Activated T-cell treated with anti-CD3 and anti-CD28 coated beads, Interleukin-2, amount 50 U/mL, for 72 hours (primary cell): ENCODE measurements around the gene ASIC1. TPM values are rescaled to one million over a fixed set of nuclear protein-coding genes. Genes with fewer than 3 reads are reported as not detected.

Experiments used
- ATAC-seq, 2 donors: fragments of 150-1000 bp; cut with Tn5 transposase; replicated peaks in 1 of 2; 2 replicates each; pipeline ENCODE4 v1.10.0; 2021; ENCODE audit warnings: moderate library complexity in 2 of 2, mild to moderate bottlenecking in 1 of 2
- DNase-seq, 2 donors: peaks; one replicate each; pipeline ENCODE4 v3.0.0; 2021 to 2022; ENCODE audit warnings: mixed read lengths in 1 of 2
- H3K27ac Mint-ChIP-seq: one replicate; pipeline ENCODE4 v1.8.0; 2022; ENCODE audit warnings: mild to moderate bottlenecking, moderate library complexity, mixed read lengths
- H3K27me3 Mint-ChIP-seq: one replicate; pipeline ENCODE4 v1.8.0; 2022; ENCODE audit warnings: low read depth, mixed read lengths
- H3K36me3 Mint-ChIP-seq, 2 donors: one replicate each; pipeline ENCODE4 v1.8.0; 2022; ENCODE audit warnings: mixed read lengths in 2 of 2, mild to moderate bottlenecking in 1 of 2; ENCODE audit not compliant: insufficient read depth in 2 of 2
- H3K4me1 Mint-ChIP-seq: one replicate; pipeline ENCODE4 v1.8.0; 2022; ENCODE audit warnings: low read depth, mixed read lengths
- H3K4me3 Mint-ChIP-seq, 2 donors: one replicate each; pipeline ENCODE4 v1.8.0; 2022; ENCODE audit warnings: mild to moderate bottlenecking in 2 of 2, mixed read lengths in 2 of 2, moderate library complexity in 2 of 2
- H3K9me3 Mint-ChIP-seq, 2 donors: one replicate each; pipeline ENCODE4 v1.8.0; 2022; ENCODE audit warnings: mixed read lengths in 2 of 2
- total RNA-seq, 2 donors: library from RNA; stranded (reverse); gene quantifications; one replicate each; pipeline ENCODE4 v1.2.3, GENCODE V29; 2022

ASIC1 gene
- total RNA-seq, 2 donors from 2014 or later = 5.8 to 12.4 TPM

DNA sequence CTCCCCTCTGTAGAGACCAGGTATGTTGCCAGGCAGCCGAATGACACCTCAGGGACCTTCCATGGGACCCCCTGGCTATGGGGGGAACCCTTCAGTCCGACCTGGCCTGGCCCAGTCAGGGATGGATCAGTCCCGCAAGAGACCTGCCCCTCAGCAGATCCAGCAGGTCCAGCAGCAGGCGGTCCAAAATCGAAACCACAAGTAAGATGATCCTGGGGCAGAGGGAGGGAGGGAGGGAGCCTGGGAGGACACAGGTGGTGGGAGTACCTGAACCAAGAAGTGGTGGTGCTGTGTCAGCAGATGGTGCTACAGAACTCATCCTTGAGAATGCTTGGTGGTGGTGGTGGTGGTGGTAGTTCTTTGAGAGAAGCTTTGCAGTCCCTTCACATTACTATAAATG is 28.8 kb downstream of the ASIC1 start:
- Mint-ChIP-seq H3K36me3 (peaks cover 3 to 13% of the 10 kb centered on the region in 2 donors), H3K9me3 (no peaks in the 10 kb centered on the region), H3K27ac (peak overlapping the region; percentile 93), H3K4me3 (peak overlapping the region; percentile 92 to 93), H3K27me3 (no peaks in the 10 kb centered on the region), H3K4me1 (peaks cover 56% of the 10 kb centered on the region)
- DNase-seq (no peak), ATAC-seq (no peak)

DNA sequence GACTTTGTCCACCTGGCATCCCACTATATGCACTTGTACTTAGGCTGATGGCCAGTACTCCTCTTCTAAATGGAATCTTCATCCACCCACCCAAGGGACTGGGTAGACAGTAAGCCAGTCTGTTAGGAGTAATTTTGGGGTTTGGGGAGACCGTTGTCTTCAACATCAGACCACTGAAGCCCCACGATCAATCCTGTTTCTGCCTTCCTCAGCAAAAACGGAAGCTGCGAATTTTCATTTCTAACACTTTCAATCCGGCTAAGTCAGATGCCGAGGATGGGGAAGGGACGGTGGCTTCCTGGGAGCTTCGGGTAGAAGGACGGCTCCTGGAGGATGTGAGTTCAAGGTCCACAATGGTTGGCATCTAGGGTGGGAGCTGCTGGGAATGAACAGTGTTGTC is 29.8 kb downstream of the ASIC1 start:
- H3K9me3 Mint-ChIP-seq = no peaks in the 10 kb centered on the region
- ATAC-seq (no peak), DNase-seq (no peak)
- H3K4me1 Mint-ChIP-seq = peaks cover 55% of the 10 kb centered on the region
- peaks cover 6 to 15% of the 10 kb centered on the region in 2 donors for H3K36me3 Mint-ChIP-seq
- H3K4me3 Mint-ChIP-seq = peak overlapping the region in 1 of 2 donors; percentile 78
- H3K27me3 Mint-ChIP-seq = no peaks in the 10 kb centered on the region
- peak overlapping the region; percentile 96 for H3K27ac Mint-ChIP-seq

DNA sequence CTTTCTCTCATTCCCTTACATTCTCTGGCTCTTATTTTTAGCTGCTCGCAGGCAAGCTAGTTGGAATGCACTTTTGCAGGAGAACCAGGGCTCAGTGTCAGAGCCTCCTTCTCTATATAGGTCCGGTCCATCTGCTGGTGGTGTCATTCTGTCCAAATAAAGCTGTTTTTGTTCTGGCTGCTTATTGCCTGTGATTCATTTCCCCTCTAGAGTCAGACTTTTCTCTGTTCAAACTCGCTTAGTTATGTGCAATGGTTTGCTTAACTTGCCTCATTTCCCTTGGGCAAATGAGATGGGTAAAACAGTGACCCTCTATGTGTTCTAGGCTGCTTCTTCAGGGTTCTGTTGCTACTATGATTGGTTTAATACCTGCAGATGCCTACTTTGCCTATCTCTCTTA is 30.6 kb downstream of the ASIC1 start:
- H3K36me3 Mint-ChIP-seq = peaks cover 6 to 15% of the 10 kb centered on the region in 2 donors
- no peaks in the 10 kb centered on the region for H3K27me3 Mint-ChIP-seq
- peaks cover 48% of the 10 kb centered on the region for H3K4me1 Mint-ChIP-seq
- peak overlapping the region; percentile 96 for H3K27ac Mint-ChIP-seq
- no peaks in the 10 kb centered on the region for H3K9me3 Mint-ChIP-seq
- peak overlapping the region; percentile 41 to 78 for H3K4me3 Mint-ChIP-seq
- no peak for DNase-seq
- peak; percentile 3 to 18 for ATAC-seq

DNA sequence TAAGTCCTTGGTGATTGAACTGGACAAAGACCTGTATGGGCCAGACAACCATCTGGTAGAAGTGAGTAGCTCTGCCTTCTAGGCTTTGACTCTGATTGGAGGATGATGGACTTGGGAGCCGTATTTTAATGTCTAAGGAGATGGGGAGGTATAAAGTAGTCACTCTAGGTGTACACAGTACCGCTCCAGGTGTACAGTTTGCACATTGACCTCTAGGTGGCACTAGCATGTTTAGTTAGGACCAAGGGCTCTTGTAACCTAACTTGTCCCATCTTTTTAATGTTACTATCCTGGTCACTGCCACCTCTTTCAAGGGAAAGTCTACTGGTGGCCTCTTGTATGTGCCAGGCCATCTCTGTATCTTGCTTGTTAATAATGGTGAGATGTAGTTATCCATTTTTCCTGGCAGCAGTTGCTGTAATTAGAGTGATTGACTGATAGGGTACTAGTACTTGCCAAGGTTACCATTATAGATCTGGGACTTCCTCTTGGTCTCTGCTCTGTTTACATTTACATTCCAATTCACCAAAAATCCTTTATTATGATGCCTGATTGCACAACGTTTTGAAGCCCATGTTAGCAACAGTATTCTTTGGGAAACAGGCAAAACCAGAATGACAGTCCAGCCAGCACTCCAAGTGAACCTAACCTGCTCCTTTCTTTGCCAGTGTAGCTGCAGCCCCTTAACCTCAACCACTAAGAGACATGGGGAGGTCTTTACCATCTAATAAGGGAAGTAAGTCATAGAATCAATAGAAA is 31.4 kb downstream of the ASIC1 start:
- ATAC-seq (peak; percentile 33 to 37), DNase-seq (peak; percentile 63 to 66)
- Mint-ChIP-seq H3K9me3 (no peaks in the 10 kb centered on the region), H3K4me1 (peaks cover 42% of the 10 kb centered on the region), H3K27me3 (no peaks in the 10 kb centered on the region), H3K27ac (peak overlapping the region; percentile 96), H3K36me3 (peaks cover 6 to 15% of the 10 kb centered on the region in 2 donors), H3K4me3 (peak overlapping the region; percentile 41 to 78)

DNA sequence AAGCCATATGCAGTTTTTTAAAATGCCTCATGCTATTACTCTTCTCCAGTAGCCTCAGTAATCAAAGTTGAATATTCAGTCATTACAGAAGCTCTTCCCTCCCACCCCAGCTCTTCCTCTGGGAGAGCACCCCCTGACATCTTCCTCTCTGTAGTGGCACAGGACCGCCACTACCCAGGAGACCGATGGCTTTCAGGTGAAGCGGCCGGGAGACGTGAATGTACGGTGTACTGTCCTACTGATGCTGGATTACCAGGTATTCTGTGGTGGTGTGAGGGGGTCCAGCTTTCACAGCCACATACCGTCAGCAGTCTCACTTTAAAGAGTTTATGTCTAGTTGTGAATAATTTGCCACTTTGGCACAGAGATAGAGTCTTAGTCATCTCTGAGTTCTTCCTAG is 32.3 kb downstream of the ASIC1 start:
- Mint-ChIP-seq H3K4me1 (peaks cover 39% of the 10 kb centered on the region), H3K9me3 (no peaks in the 10 kb centered on the region), H3K27ac (no peak overlapping the region), H3K36me3 (peaks cover 6 to 16% of the 10 kb centered on the region in 2 donors), H3K4me3 (no peak overlapping the region), H3K27me3 (no peaks in the 10 kb centered on the region)
- no peak for ATAC-seq
- DNase-seq = no peak

DNA sequence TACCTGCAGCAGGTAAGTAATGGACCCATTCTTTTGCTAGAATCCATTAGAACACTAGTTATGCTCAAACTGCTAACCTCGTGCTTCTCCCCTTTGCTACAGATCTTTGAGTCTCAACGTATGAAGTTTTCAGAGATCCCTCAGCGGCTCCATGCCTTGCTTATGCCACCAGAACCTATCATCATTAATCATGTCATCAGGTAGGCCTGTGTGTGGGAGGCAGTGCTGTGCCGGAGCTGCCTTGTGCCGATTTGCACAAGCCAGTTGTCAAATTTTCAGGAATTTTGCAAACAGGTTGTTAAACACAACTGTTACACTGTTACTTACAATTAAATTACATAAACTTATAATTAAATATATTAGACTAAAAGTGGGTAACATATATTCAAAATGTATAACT is 33.0 kb downstream of the ASIC1 start:
- Mint-ChIP-seq H3K27ac (no peak overlapping the region), H3K4me3 (no peak overlapping the region), H3K27me3 (no peaks in the 10 kb centered on the region), H3K9me3 (no peaks in the 10 kb centered on the region), H3K4me1 (peaks cover 37% of the 10 kb centered on the region), H3K36me3 (peaks cover 6 to 17% of the 10 kb centered on the region in 2 donors)
- DNase-seq (no peak), ATAC-seq (no peak)

DNA sequence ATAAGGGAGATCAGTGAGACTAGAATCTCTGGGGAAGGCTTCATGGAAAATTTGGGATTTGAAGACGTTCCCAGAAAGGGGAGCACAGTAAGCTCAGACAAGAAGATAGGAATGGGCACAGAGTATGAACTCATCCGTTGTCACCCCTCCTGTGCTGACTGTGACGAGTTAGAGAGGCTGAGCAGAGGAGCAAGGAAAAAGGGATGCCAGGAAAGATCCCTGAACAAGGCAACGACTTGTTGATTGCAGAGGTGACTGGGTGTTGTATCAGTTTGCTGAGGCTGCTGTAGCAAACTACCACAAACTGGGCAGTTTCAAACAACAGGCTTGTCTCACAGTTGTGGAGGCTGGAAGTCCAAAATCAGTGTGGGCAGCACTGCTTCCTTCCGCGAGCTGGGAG is 40.6 kb downstream of the ASIC1 start:
- Mint-ChIP-seq H3K27ac (no peak overlapping the region), H3K9me3 (no peaks in the 10 kb centered on the region), H3K4me3 (no peak overlapping the region), H3K36me3 (peaks cover 15 to 33% of the 10 kb centered on the region in 2 donors), H3K4me1 (no peaks in the 10 kb centered on the region), H3K27me3 (no peaks in the 10 kb centered on the region)
- no peak for DNase-seq
- ATAC-seq = no peak

DNA sequence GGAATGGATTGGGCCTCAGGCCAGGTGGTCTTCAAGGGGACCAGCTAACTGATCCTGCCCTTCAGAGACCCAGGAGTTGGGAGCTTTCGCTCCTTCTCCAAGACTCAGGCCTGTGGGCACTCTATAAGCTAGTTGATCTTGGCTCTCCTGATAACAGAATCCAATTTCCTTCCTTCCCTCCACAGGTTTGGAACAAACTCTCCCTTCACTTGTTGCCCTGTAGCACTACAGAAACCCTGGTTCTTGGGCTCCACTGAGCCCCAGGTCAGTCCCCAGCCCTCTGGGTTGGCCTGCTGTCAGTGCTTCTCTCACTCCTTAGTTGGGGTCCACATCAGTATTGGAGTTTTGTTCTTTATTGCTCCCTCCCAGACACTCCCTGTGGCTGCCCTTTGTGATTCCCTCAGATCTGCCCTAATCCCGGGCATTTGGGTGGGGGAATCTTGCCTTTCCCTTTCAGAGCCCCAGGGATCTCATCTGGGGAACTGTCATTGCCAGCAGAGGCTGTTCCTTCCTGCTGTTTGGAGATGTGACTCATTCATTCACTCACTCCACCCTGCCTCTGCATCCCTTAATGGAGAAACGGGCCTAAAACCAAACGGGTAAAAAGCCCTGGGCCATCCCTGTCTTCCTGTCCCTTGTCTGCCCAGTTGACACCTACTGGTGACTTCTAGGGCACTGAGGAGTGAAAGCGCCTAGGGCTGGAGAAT is 42.1 kb downstream of the ASIC1 start:
- Mint-ChIP-seq H3K9me3 (no peaks in the 10 kb centered on the region), H3K36me3 (peaks cover 15 to 32% of the 10 kb centered on the region in 2 donors), H3K27ac (no peak overlapping the region), H3K4me3 (no peak overlapping the region), H3K27me3 (no peaks in the 10 kb centered on the region), H3K4me1 (peaks cover 5% of the 10 kb centered on the region)
- no peak for ATAC-seq
- no peak for DNase-seq

DNA sequence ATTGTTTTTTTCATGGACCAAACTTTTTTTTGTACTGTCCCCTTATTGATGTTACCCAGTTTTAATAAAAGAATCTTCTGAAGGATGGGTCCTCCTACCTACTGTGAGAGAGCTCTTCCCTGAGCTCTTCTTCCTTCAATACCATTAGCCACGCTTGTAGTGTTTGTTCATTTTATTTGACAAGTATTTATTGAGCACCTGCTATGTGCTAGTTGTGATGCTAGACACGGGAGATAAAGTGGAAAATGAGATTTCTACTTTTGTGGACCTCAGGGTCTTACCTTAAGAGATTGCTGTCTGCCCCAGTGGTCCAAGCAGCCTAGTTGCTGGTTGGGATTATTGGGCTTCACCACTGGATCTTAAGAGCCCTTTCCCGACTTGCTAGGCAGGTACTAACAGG is 43.2 kb downstream of the ASIC1 start:
- H3K4me3 Mint-ChIP-seq = no peak overlapping the region
- H3K9me3 Mint-ChIP-seq = no peaks in the 10 kb centered on the region
- no peak for ATAC-seq
- no peak for DNase-seq
- H3K27ac Mint-ChIP-seq = no peak overlapping the region
- H3K27me3 Mint-ChIP-seq = peaks cover 2% of the 10 kb centered on the region
- peaks cover 5% of the 10 kb centered on the region for H3K4me1 Mint-ChIP-seq
- H3K36me3 Mint-ChIP-seq = peaks cover 13 to 30% of the 10 kb centered on the region in 2 donors

DNA sequence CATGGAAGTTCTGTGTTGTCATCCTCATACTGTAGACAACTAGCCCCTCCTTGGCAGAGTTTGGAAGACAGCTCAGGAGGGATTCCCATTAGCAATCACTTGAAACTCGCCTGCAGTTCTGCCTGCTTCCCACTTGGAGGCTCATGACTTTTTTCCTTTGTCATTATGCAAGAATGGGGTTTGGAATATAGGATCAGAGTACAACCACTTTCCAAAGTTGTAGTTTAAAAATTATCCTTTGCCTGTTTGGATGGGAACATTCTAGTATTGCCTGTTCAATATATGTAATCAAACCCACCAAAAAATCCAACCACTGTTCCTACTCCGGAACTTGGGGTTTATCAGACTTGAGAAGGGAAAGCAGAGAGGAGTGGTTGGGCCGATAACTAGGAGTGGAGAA is 44.3 kb downstream of the ASIC1 start:
- Mint-ChIP-seq H3K4me3 (no peak overlapping the region), H3K27me3 (peaks cover 7% of the 10 kb centered on the region), H3K27ac (no peak overlapping the region), H3K9me3 (no peaks in the 10 kb centered on the region), H3K36me3 (peaks cover 3 to 20% of the 10 kb centered on the region in 2 donors), H3K4me1 (peaks cover 5% of the 10 kb centered on the region)
- ATAC-seq = no peak
- DNase-seq = no peak

DNA sequence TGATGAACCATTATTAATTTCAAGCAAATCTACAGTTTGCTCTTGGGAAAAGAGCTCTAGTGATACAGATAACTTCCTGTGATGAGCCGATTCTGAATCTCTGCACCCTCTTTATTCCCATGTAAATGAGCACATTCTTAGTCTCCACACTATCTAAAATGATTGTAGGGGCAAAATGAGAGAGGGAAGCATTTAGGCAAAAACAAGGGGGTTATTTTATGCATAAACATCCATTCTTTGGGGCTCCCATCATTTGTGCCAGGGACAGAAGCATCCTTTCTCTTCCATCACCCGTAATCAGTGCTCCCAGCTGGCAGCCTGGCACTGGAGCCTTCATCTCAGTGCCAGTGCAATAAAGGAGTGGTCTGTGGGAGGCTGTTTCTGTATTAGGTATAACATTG is 44.7 kb downstream of the ASIC1 start:
- H3K27ac Mint-ChIP-seq = no peak overlapping the region
- no peaks in the 10 kb centered on the region for H3K9me3 Mint-ChIP-seq
- H3K4me3 Mint-ChIP-seq = no peak overlapping the region
- DNase-seq = no peak
- peaks cover 7% of the 10 kb centered on the region for H3K27me3 Mint-ChIP-seq
- ATAC-seq = no peak
- H3K4me1 Mint-ChIP-seq = peaks cover 5% of the 10 kb centered on the region
- peaks cover 2 to 17% of the 10 kb centered on the region in 2 donors for H3K36me3 Mint-ChIP-seq

DNA sequence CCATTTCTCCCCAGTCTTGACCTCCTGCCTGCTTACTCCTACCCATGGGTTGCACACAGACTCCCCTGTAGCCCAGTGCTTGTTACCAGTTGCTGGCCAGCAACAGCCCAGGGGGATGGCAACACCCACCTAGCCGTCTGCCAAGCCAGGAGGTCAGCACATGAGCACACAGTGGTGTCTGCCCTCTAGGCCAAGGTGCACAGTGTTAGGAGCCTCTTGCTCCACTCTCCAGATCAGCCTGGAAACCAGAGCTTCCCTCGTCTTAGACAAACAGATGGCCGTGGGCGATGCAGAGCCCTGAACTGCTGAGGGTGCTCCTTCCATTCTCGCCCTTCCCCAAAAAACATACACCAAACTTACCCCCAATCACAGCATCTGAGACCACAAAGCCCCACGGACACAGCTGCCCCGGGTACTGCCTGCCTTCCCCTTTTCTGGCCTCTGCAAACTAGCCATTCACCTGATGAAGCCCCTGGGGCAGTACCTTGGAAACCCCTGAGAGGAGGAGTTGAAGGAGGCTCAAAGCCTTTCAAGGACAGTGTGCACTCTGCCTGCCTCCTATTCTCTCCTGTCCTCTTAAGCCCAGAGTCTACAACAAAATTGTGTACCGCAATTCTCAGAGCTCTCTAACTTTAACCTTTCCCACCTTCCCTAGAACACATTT is 45.4 kb downstream of the ASIC1 start:
- Mint-ChIP-seq H3K9me3 (no peaks in the 10 kb centered on the region), H3K4me1 (peaks cover 5% of the 10 kb centered on the region), H3K36me3 (peaks cover 1 to 10% of the 10 kb centered on the region in 2 donors), H3K27ac (peak overlapping the region; percentile 0), H3K4me3 (no peak overlapping the region), H3K27me3 (peaks cover 7% of the 10 kb centered on the region)
- DNase-seq (no peak), ATAC-seq (no peak)

DNA sequence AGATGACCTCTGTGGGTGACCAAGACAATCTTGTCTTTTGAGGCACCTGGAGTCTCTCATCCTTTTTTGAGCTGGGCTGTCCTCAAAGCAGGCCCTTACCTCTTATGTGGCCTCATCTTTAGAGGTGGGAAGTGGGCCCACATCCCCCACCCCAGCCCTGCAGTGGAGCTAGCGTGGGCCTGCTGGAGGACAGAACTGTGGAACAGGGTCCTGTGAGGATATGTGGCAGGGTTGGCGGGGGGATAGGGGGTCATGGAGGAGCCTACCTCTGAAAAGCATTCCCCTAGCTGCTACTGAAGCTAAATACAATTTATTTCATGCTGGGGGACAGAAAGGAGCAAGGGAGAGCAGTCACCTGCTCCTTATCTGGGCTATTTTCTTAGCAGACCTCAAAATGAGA is 46.0 kb downstream of the ASIC1 start:
- H3K36me3 Mint-ChIP-seq = peaks cover 0 to 7% of the 10 kb centered on the region in 2 donors
- H3K27me3 Mint-ChIP-seq = peaks cover 7% of the 10 kb centered on the region
- no peak overlapping the region for H3K27ac Mint-ChIP-seq
- no peak for DNase-seq
- H3K4me1 Mint-ChIP-seq = peaks cover 5% of the 10 kb centered on the region
- H3K9me3 Mint-ChIP-seq = no peaks in the 10 kb centered on the region
- no peak overlapping the region for H3K4me3 Mint-ChIP-seq
- no peak for ATAC-seq
